Testis (tissue), 3 donors: ENCODE measurements around the gene NRXN3. TPM values are rescaled to one million over a fixed set of nuclear protein-coding genes. Genes with fewer than 3 reads are reported as not detected.

ENCODE experiments used
- DNase-seq: peaks from one replicate; pipeline ENCODE4 v3.0.0-alpha.2; 2019
- H3K27ac ChIP-seq, 2 donors: fragments of 200-600 bp; sonication (generic); one replicate each; pipeline ENCODE4 v1.5.1; 2019
- H3K27me3 ChIP-seq: fragments of 200-600 bp; sonication (generic); one replicate; pipeline ENCODE4 v1.5.1; 2019
- H3K36me3 ChIP-seq: fragments of 200-600 bp; sonication (generic); one replicate; pipeline ENCODE4 v1.5.1; 2017; ENCODE audit warnings: low read depth; ENCODE audit errors: missing control alignments
- H3K4me1 ChIP-seq: fragments of 200-600 bp; sonication (generic); one replicate; pipeline ENCODE4 v1.5.1; 2019
- H3K4me3 ChIP-seq, 2 donors: fragments of 200-600 bp; sonication (generic); one replicate each; pipeline ENCODE4 v1.5.1; 2017 to 2019
- H3K9me3 ChIP-seq: fragments of 200-600 bp; sonication (generic); one replicate; pipeline ENCODE4 v1.5.1; 2017
- CTCF ChIP-seq, 3 experiments: fragments of 450-650 bp in 2 of 3; fragments of 200-600 bp in 1 of 3; sonication (generic) in 1 of 3; IDR thresholded peaks; one replicate each; pipeline ENCODE4 v1.5.1; 2016 to 2019; ENCODE audit warnings: antibody characterized with exemption in 3 of 3, mild to moderate bottlenecking in 2 of 3, moderate library complexity in 1 of 3
- POLR2A ChIP-seq: fragments of 450-650 bp; IDR thresholded peaks from one replicate; pipeline ENCODE4 v1.6.1; 2017; ENCODE audit warnings: antibody characterized with exemption, mild to moderate bottlenecking, moderate library complexity
- WGBS, 2 donors: methylation state at CpG; one replicate each; pipeline ENCODE4 v1.1.5; 2018; 5-methylcytosine and 5-hydroxymethylcytosine counted together
- intact Hi-C: fragments of 100-400 bp; cut with DNase I; formaldehyde crosslinking; loops from one replicate; pipeline ENCODE4 v1.15.1; 2023; ENCODE audit warnings: low total_unique reads
- polyA plus RNA-seq: library from polyadenylated mRNA; stranded (reverse); fragments of 350-450 nt; fragmentation: Illumina TruSeq; extraction: RNeasy Lipid Tissue Mini Kit (QIAGEN cat#74804); gene quantifications from one replicate; pipeline ENCODE4 v1.2.3, GENCODE V29; 2014; ENCODE audit warnings: low read depth, low replicate concordance; ENCODE audit not compliant: insufficient read depth
- total RNA-seq, 2 donors: library from RNA; depleted of rRNA; stranded (reverse); fragments of >200 nt; gene quantifications; one replicate each; pipeline ENCODE4 v1.2.3, GENCODE V29; 2016

Gene NRXN3
- total and polyA plus RNA-seq, 3 donors from 2014 or later = 3.5 to 8.0 (median 3.9) TPM

GRCh38 chr14:78721756-78722480 lies 551.7 kb downstream of the NRXN3 start:
- intact Hi-C loops = no loop called here
- Histone ChIP-seq H3K27me3 (no peaks in the 10 kb centered on the region), H3K27ac (no peak overlapping the region), H3K9me3 (no peaks in the 10 kb centered on the region), H3K4me1 (no peaks in the 10 kb centered on the region), H3K4me3 (no peak overlapping the region), H3K36me3 (no peaks in the 10 kb centered on the region)
- TF ChIP-seq CTCF (IDR thresholded peaks at IDR 0.05) (no peak), POLR2A (no peak)
- WGBS, 2 donors = 84 to 88% methylated on average over 6 of the region's 6 CpGs
- DNase-seq = no peak

DNA sequence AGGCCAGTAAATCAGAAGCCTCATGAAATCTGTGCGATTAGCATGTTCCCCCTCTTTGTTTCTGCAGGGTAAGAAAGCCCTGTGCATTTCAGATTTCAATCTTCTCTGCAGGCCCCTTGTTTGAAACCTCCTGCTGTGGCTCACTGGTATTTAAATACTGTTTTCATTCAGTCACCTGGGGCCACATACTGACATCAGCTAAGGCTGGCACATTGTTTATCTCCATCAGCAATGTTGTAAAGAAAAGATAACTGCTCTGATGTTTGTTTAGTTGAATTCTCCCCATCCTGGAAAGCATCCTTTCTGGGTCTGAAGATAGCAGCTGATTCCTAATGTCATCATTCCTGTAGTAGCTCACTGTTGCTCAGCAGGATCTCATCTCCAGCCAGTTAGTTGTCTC lies 554.9 kb downstream of the NRXN3 start:
- Histone ChIP-seq H3K4me1 (no peaks in the 10 kb centered on the region), H3K4me3 (no peak overlapping the region), H3K27ac (no peak overlapping the region), H3K9me3 (no peaks in the 10 kb centered on the region), H3K36me3 (no peaks in the 10 kb centered on the region), H3K27me3 (no peaks in the 10 kb centered on the region)
- no peak for DNase-seq
- intact Hi-C loops = no loop called here
- TF ChIP-seq POLR2A (no peak), CTCF (IDR thresholded peaks at IDR 0.05) (no peak)
- 62 to 79% methylated on average over 1 of the region's 1 CpG for WGBS, 2 donors

GRCh38 chr14:78737116-78737515 lies 566.9 kb downstream of the NRXN3 start:
- Histone ChIP-seq H3K36me3 (no peaks in the 10 kb centered on the region), H3K27me3 (no peaks in the 10 kb centered on the region), H3K4me1 (no peaks in the 10 kb centered on the region), H3K9me3 (no peaks in the 10 kb centered on the region), H3K4me3 (no peak overlapping the region), H3K27ac (no peak overlapping the region)
- DNase-seq = no peak
- intact Hi-C loops = no loop called here
- WGBS, 2 donors = 66 to 78% methylated on average over 3 of the region's 3 CpGs
- TF ChIP-seq POLR2A = no peak
- no peak for TF ChIP-seq CTCF (IDR thresholded peaks at IDR 0.05)

DNA sequence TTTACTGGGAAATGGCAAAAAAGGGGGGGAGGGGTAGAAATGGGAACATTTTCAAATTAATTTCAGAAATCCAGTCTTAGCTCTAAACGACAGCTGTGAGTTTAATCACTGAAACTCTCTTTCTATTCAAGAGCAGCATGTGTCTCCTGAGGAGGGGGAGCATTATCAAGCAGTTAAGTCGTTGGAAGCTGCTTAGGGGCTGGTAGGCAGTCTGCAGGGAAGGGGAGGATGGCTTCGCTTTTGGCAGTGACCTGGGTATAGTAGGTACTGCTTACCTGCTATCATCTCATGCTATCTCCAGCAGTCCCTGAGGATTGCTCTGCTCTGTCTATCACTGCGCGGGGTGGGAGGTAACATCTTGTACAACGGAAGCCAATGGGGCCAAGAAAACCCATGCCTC lies 567.4 kb downstream of the NRXN3 start:
- Histone ChIP-seq H3K4me1 (no peaks in the 10 kb centered on the region), H3K9me3 (no peaks in the 10 kb centered on the region), H3K27me3 (no peaks in the 10 kb centered on the region), H3K36me3 (no peaks in the 10 kb centered on the region), H3K4me3 (no peak overlapping the region), H3K27ac (no peak overlapping the region)
- WGBS, 2 donors = 77 to 80% methylated on average over 6 of the region's 6 CpGs
- no peak for DNase-seq
- TF ChIP-seq POLR2A (no peak), CTCF (IDR thresholded peaks at IDR 0.05) (no peak)
- intact Hi-C loops = no loop called here

DNA sequence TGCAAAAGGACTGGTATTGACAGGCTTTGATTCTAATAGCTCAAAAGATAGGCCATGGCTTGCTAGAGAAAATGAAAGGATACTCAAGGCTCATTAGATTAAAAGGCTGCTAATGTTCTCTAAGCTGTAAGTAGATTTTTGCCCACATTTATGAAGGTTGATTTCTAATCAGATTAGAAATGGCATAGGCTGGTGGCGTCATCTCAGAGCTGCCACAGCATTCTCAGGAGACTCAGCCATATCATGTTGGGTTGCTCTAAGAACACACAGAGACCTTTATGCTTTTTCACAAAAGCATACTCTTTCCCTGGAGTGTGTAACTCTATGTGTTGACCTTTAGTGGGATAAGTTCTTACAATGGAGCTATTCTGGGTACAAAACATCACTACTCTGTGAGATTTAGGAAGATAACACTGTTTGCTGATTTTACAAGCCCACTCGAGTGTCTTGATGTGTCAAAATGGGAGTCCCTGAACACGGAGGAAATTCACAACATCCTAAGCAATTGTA lies 576.0 kb downstream of the NRXN3 start:
- WGBS, 2 donors = 70 to 77% methylated on average over 3 of the region's 3 CpGs
- TF ChIP-seq POLR2A (no peak), CTCF (IDR thresholded peaks at IDR 0.05) (no peak)
- DNase-seq = no peak
- no peaks in the 10 kb centered on the region for H3K4me1 ChIP-seq
- H3K9me3 ChIP-seq = no peaks in the 10 kb centered on the region
- no peak overlapping the region for H3K27ac ChIP-seq
- intact Hi-C loops = no loop called here
- no peaks in the 10 kb centered on the region for H3K27me3 ChIP-seq
- H3K36me3 ChIP-seq = no peaks in the 10 kb centered on the region
- no peak overlapping the region for H3K4me3 ChIP-seq
